NB4 (cell line): ENCODE measurements around the gene SHISA4.
A peak's percentile ranks its signal among the peaks of the same experiment; 100 is the strongest.

Experiments used
- DNase-seq: peaks from one replicate; pipeline ENCODE4 v3.0.0; 2010; ENCODE audit warnings: low read depth
- H3K4me3 ChIP-seq: one replicate; pipeline ENCODE4 v1.5.1; 2011; ENCODE audit warnings: mild to moderate bottlenecking, low read depth, low read length, moderate library complexity
- MYC ChIP-seq: IDR thresholded peaks from 2 replicates; pipeline ENCODE4 v1.6.1; 2011; ENCODE audit warnings: low read depth, low read length
- POLR2A ChIP-seq: IDR thresholded peaks from 2 replicates; pipeline ENCODE4 v1.6.1; 2011; ENCODE audit warnings: mild to moderate bottlenecking; ENCODE audit not compliant: insufficient read length; ENCODE audit errors: extremely low read depth
- TF ChIP-seq, protein P1 (sequence below): IDR thresholded peaks from 2 replicates; pipeline ENCODE4 v1.6.1; 2011; ENCODE audit warnings: low read depth, low read length
- TF ChIP-seq, protein P2 (sequence below): IDR thresholded peaks from one replicate; pipeline ENCODE4 v1.5.1; 2012; ENCODE audit warnings: low read depth, low read length

SHISA4 gene

DNA sequence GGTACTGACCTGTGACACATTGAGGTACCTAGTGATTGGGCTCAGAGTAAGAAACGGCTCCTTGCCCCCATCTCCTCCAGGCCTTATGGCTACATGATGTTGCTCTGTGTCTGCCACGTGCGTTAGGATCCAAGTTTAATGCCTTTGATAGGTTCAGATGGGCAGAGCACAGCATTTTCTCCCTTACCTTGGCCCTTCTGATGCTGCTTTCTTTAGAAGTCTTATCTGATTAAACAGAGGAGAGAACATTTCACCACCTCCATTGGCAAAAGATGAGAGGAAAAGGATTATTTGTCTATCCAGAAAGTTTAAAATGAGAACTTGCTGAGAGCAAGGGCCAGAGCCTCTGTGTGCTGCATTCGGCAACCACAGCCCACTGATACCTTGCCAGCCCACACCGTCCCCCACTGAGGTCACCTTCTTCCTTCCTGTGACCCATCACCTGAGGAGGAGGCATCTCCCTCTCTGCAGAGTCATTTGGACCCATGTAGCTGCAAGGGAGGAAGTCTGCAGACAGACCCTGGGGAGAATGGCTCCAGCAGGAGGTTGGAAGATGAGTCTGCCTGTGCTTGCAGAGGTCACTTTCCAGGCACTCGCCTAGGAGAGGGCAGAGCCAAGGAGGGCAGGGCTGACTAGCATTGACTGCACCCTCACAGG is 16.7 kb downstream of the SHISA4 start:
- no peak for DNase-seq
- TF ChIP-seq, protein P1, sequence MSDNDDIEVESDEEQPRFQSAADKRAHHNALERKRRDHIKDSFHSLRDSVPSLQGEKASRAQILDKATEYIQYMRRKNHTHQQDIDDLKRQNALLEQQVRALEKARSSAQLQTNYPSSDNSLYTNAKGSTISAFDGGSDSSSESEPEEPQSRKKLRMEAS = no peak
- TF ChIP-seq MYC (no peak), POLR2A (no peak)
- TF ChIP-seq, protein P2, sequence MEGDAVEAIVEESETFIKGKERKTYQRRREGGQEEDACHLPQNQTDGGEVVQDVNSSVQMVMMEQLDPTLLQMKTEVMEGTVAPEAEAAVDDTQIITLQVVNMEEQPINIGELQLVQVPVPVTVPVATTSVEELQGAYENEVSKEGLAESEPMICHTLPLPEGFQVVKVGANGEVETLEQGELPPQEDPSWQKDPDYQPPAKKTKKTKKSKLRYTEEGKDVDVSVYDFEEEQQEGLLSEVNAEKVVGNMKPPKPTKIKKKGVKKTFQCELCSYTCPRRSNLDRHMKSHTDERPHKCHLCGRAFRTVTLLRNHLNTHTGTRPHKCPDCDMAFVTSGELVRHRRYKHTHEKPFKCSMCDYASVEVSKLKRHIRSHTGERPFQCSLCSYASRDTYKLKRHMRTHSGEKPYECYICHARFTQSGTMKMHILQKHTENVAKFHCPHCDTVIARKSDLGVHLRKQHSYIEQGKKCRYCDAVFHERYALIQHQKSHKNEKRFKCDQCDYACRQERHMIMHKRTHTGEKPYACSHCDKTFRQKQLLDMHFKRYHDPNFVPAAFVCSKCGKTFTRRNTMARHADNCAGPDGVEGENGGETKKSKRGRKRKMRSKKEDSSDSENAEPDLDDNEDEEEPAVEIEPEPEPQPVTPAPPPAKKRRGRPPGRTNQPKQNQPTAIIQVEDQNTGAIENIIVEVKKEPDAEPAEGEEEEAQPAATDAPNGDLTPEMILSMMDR = no peak
- H3K4me3 ChIP-seq = no peak overlapping the region

DNA sequence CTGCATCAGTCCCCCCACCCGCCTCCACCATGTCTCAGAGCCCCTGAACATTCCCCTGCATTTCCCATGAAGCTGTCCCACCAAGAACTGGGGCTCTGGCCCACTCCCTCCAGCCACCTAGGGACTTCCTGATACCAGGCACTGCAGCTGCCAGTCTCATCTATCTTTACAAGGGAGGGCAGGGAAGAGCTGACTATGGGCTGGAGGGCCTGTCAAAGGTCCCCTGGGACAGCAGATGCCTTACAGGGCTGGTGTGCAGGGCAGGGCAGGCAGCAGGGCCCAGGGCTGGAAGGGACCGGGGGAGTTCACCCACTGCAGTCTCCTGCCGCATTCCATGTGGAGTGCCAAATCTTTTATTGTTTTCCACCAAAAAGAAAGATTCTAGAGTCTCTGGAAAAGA is 17.6 kb downstream of the SHISA4 start:
- no peak overlapping the region for H3K4me3 ChIP-seq
- TF ChIP-seq MYC = no peak
- TF ChIP-seq, protein P1 = no peak
- no peak for TF ChIP-seq POLR2A
- TF ChIP-seq, protein P2 = no peak
- peak; percentile 22 for DNase-seq

DNA sequence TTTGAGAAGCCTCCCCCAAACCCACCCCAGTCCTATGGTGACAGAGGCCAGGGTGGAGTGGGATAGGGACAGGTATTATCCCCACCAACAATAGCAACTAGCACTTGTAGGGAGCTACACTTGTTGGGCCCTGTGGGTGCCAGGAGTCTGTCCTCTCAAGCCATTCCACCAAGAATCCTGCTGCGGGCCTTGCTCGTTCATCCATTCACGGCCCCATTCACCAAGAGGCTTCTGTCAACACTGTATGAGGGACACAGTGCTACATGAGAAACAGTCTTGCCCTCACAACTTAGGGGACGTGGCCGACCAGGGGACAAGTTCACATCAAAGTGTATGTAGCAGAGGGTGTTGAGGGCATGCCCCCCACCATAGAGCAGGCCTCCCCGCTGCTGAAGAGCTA is 18.9 kb downstream of the SHISA4 start:
- H3K4me3 ChIP-seq = no peak overlapping the region
- no peak for DNase-seq
- TF ChIP-seq, protein P2 = no peak
- TF ChIP-seq POLR2A = no peak
- TF ChIP-seq, protein P1 = no peak
- no peak for TF ChIP-seq MYC

DNA sequence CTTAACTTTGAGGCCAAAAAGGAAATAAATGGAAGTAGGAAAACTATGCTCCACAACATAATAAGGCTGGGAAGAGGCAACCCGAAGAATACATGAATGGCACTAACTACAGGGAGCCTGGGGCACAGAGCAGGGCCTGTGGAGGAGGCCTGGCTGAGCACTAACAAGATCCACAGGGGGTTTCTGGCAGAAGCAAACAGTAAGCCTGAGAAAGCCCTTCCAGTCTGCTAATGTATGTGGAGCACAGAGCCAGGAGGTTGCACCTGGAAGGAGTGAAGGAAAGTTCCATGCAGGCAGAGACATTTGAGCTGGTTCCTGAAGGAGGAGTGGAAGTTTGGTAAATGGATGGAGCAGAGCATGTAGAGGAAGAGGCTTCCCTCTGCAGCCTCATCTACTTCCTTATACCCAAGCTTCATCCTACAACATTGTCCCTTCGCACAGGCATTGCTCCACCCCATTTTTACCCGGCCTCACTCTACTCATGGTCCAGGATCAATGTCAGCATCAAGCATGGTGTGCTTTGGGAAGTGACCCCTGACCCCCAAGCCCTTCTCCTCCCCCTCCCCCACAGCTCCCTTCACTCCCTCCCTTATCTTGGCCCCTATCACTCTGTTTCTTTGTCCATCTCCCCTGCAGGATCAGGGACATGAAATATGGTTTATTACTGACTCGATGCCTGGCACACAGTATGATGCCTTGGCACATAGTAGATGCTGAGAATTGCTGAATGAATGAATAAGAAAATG is 23.3 kb downstream of the SHISA4 start:
- TF ChIP-seq MYC = no peak
- TF ChIP-seq, protein P1 = no peak
- TF ChIP-seq POLR2A = no peak
- no peak for DNase-seq

DNA sequence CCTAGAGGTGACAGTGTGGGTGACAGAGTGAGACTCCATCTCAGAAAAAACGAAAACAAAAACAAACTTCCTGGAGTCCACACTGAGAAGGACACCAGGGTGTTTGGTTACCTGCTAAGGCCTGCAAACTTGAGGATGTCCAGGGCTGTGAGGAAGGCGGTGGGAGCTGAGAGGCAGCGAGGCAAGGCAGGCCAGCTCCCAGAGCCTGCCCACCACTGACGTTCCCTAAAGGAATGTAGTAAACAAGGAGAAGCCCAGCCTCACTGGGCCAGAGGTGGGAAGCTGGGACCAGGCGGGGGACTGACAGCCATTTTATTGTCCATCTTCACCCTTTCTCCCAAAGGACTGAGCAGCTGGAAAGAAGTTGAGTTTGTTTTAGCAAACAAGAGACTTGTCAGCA is 24.1 kb downstream of the SHISA4 start:
- TF ChIP-seq, protein P2 = no peak
- TF ChIP-seq, protein P1 = no peak
- no peak for TF ChIP-seq POLR2A
- no peak for TF ChIP-seq MYC
- no peak overlapping the region for H3K4me3 ChIP-seq
- DNase-seq = no peak

More for the DNA sequence above, 23.3 kb downstream of the SHISA4 start:
- no peak overlapping the region for H3K4me3 ChIP-seq
